Adrenal gland (tissue), 12 donors: ENCODE measurements around the gene SLC43A2. TPM values are rescaled to one million over a fixed set of nuclear protein-coding genes. Genes with fewer than 3 reads are reported as not detected.
"Not testable (repeated sequence)": the region's sequence is repeated elsewhere in the genome, so short reads cannot be mapped to it uniquely, and the experiment has no call there.

Experiments used
- DNase-seq, 7 donors: peaks; one replicate each; pipeline ENCODE4 v3.0.0-alpha.2; 2019 to 2020
- H3K27ac ChIP-seq, 5 donors: fragments of 200-600 bp; sonication (generic) in 4 of 5; 1 replicate in 3 of 5; 2 replicates in 2 of 5; pipeline versions ENCODE4 v1.5.1 to v1.8.0; 2016 to 2020; ENCODE audit warnings: mild to moderate bottlenecking in 1 of 5
- H3K27me3 ChIP-seq: fragments of 200-600 bp; 2 replicates; pipeline ENCODE4 v1.8.0; 2021
- H3K36me3 ChIP-seq, 2 donors: fragments of 200-600 bp; replicated peaks in 1 of 2; 1 replicate in 1 of 2; 2 replicates in 1 of 2; pipeline versions ENCODE4 v1.5.1 to v1.8.0; 2018 to 2022
- H3K4me1 ChIP-seq, 2 donors: fragments of 200-600 bp; replicated peaks in 1 of 2; 1 replicate in 1 of 2; 2 replicates in 1 of 2; pipeline versions ENCODE4 v1.5.1 to v1.8.0; 2018 to 2021
- H3K4me3 ChIP-seq, 4 donors: fragments of 200-600 bp; sonication (generic) in 3 of 4; one replicate each; pipeline ENCODE4 v1.5.1; 2016 to 2018
- H3K9me3 ChIP-seq, 3 donors: fragments of 200-600 bp; sonication (generic) in 1 of 3; replicated peaks in 1 of 3; 1 replicate in 2 of 3; 2 replicates in 1 of 3; pipeline versions ENCODE4 v1.5.1 to v1.8.0; 2016 to 2021
- POLR2A ChIP-seq, 2 donors: fragments of 450-650 bp; IDR thresholded peaks; one replicate each; pipeline ENCODE4 v1.6.1; 2017; ENCODE audit warnings: antibody characterized with exemption in 2 of 2, mild to moderate bottlenecking in 2 of 2, moderate library complexity in 1 of 2
- WGBS, 4 donors: extraction: QIAGEN DNeasy Blood & Tissue Kit in 2 of 4; methylation state at CpG; one replicate each; pipeline versions ENCODE4 v1.1.5 to v1.1.7; 2013 to 2017; 5-methylcytosine and 5-hydroxymethylcytosine counted together
- intact Hi-C, 2 donors: fragments of 100-400 bp; cut with DNase I; formaldehyde crosslinking; loops; one replicate each; pipeline versions ENCODE4 v1.14.1 to v1.15.0; 2022 to 2023
- polyA plus RNA-seq, 3 donors: library from polyadenylated mRNA; stranded (reverse); fragments of 200-250 nt in 2 of 3; fragments of 350-450 nt in 1 of 3; fragmentation: Illumina TruSeq in 1 of 3; extraction: RNeasy Lipid Tissue Mini Kit (QIAGEN cat#74804) in 1 of 3; gene quantifications; one replicate each; pipeline ENCODE4 v1.2.3, GENCODE V29; 2013 to 2014
- total RNA-seq, 9 donors: library from RNA; depleted of rRNA in 4 of 9; stranded (reverse); fragments of >200 nt in 4 of 9; fragments of 120-200 nt in 1 of 9; fragmentation: NEBNext Ultra II Directional in 1 of 9; extraction: Animal tissue kit (Norgen Biotek cat#: 25700) in 1 of 9; gene quantifications; one replicate each; pipeline versions ENCODE4 v1.1.0 to v1.2.4, GENCODE V29; 2013 to 2023
- TF ChIP-seq, protein P1 (sequence below), 6 experiments: fragments of 450-650 bp in 4 of 6; fragments of 200-600 bp in 2 of 6; sonication (generic) in 1 of 6; IDR thresholded peaks; 1 replicate in 5 of 6; 2 replicates in 1 of 6; pipeline versions ENCODE4 v1.5.1 to v1.8.0; 2016 to 2021; ENCODE audit warnings: antibody characterized with exemption in 6 of 6, mild to moderate bottlenecking in 2 of 6, moderate library complexity in 1 of 6
- donor health status: healthy with polysubstance abuse.
- donor health status: Bipolar disorder and iron deficiency.
- donor health status: DM: yes; HTN: yes; CAD: no.
- donor health status: DM: no; HTN: no; CAD: no.
- donor health status: DM: no; HTN: no; CAD: no.
- donor health status: DM: yes; HTN: yes; CAD: no.

The SLC43A2 gene
- total and polyA plus RNA-seq, 12 donors, result 4.8 to 32.5 (median 15.6) TPM

DNA sequence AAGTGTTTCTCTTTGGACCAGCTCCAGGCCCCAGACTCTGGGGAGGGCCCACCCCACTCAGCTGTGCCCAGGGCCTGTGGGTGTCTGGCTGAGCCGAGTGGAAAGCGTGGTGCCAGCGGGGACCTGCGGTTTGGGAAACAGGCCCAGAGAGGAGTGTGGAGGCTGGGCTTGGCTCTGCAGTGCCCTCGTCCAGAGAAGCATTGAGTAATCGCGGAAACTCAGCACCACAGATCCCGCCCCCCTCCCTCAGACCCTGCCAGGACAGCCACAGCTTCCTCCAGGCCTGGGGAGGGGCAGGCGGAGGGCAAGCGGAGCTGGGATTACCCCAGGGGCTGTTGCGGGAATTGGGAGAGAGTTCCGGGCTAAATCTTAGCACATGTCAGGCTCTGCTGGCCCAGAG is 51.5 kb downstream of the SLC43A2 start:
- Histone ChIP-seq H3K27ac (peak overlapping the region; percentile 67 to 94 (median 90)), H3K36me3 (no peaks in the 10 kb centered on the region), H3K9me3 (no peaks in the 10 kb centered on the region), H3K27me3 (no peaks in the 10 kb centered on the region), H3K4me1 (peaks cover 16 to 43% of the 10 kb centered on the region in 2 donors), H3K4me3 (no peak overlapping the region)
- DNase-seq, result peak; percentile 83 to 95 (median 94)
- peak in 1 of 2 donors; percentile 44 for TF ChIP-seq POLR2A (IDR thresholded peaks at IDR 0.05)
- TF ChIP-seq, protein P1, sequence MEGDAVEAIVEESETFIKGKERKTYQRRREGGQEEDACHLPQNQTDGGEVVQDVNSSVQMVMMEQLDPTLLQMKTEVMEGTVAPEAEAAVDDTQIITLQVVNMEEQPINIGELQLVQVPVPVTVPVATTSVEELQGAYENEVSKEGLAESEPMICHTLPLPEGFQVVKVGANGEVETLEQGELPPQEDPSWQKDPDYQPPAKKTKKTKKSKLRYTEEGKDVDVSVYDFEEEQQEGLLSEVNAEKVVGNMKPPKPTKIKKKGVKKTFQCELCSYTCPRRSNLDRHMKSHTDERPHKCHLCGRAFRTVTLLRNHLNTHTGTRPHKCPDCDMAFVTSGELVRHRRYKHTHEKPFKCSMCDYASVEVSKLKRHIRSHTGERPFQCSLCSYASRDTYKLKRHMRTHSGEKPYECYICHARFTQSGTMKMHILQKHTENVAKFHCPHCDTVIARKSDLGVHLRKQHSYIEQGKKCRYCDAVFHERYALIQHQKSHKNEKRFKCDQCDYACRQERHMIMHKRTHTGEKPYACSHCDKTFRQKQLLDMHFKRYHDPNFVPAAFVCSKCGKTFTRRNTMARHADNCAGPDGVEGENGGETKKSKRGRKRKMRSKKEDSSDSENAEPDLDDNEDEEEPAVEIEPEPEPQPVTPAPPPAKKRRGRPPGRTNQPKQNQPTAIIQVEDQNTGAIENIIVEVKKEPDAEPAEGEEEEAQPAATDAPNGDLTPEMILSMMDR (IDR thresholded peaks at IDR 0.05), result peak in 1 of 6 experiments; percentile 7
- 0 to 15% (median 7%) methylated on average over 7 to 12 of the region's 12 CpGs for WGBS, 4 donors
- intact Hi-C loops, result loop anchor here (5.0 kb wide), 2 partner anchors 50 to 70 kb away; partner anchors contain the start of genes RILP (in 1 of the 2), SCARF1 (in 1 of the 2) and SLC43A2 (in 1 of the 2)

DNA sequence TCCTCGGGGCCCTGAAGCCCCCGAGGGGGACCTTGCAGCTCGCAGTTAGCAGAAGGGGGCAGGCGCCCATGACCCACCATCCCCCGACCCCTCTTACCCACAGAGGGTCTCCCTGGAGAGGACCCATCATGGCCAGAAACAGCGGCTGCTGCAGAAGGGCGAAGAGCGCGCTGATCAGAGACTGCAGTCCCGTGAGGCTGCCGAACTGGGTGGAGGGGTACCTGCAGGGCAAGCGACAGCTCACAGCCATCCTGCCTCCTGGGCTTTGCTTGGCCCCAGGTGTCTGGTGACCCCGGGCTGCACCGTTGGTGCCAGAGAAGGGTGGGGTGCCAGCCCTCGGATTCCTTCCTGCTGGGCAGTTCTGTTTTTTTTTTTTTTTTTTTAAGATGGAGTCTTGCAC is 52.1 kb downstream of the SLC43A2 start:
- Histone ChIP-seq H3K4me1 (peaks cover 16 to 43% of the 10 kb centered on the region in 2 donors), H3K9me3 (no peaks in the 10 kb centered on the region), H3K27me3 (no peaks in the 10 kb centered on the region), H3K4me3 (no peak overlapping the region), H3K27ac (peak overlapping the region; percentile 67 to 94 (median 90)), H3K36me3 (no peaks in the 10 kb centered on the region)
- DNase-seq, result no peak
- TF ChIP-seq POLR2A (IDR thresholded peaks at IDR 0.05), result no peak
- TF ChIP-seq, protein P1 (IDR thresholded peaks at IDR 0.05), result no peak
- intact Hi-C loops, result loop anchor here (5.0 kb wide), 2 partner anchors 51 to 71 kb away; partner anchors contain the start of genes RILP (in 1 of the 2), SCARF1 (in 1 of the 2) and SLC43A2 (in 1 of the 2)
- WGBS, 4 donors, result 83 to 87% (median 86%) methylated on average over 11 to 15 of the region's 15 CpGs

DNA sequence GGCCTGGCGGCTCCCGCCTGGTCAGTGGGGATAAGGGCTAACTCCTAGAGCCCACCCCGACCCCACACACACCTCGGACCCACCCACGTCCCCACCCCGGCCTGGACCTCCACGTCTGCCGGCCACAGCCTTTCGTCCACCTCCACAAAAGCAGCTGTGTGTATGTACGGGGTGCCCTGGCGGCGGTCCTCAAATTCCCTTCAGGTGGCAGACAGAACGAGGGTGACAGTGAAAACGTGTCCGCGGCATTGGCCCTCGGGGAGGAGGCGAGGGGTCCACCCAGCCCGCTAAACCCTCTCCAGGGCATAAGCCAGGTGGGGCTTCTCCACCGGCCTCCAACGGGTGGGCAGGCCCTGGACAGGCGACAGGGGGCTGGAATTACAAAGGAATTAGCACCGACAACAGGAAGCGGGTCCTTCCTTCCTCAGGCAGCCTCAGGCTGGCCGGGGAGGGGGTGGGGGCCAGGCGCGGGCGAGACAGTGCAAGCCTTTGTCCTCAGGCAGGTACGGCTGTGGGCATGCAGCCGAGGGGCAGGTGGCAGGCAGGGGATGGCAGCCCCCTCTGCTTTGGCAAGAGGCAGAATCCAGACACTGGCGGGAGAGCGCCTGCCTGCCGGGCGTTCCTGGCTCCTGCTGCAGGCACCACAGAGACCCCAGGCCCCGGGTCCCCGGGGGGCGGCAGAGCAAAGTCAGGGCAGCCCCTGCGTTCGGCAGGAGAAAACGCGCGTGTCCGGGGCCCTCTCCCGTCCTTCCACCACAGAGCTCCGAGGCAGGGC is 53.8 kb downstream of the SLC43A2 start:
- intact Hi-C loops, result loop anchor here (2.0 to 5.0 kb wide), 3 partner anchors 52 to 72 kb away; partner anchors contain the start of genes SLC43A2 (in 2 of the 2), RILP (in 1 of the 2) and SCARF1 (in 1 of the 2)
- Histone ChIP-seq H3K9me3 (no peaks in the 10 kb centered on the region), H3K27me3 (no peaks in the 10 kb centered on the region), H3K4me3 (no peak overlapping the region), H3K4me1 (peaks cover 16 to 43% of the 10 kb centered on the region in 2 donors), H3K36me3 (no peaks in the 10 kb centered on the region), H3K27ac (peak overlapping the region in 3 of 5 donors; percentile 41 to 90 (median 79))
- 44 to 60% (median 56%) methylated on average over 20 to 45 of the region's 45 CpGs for WGBS, 4 donors
- no peak for TF ChIP-seq POLR2A (IDR thresholded peaks at IDR 0.05)
- peak in 1 of 7 donors; percentile 32 for DNase-seq

DNA sequence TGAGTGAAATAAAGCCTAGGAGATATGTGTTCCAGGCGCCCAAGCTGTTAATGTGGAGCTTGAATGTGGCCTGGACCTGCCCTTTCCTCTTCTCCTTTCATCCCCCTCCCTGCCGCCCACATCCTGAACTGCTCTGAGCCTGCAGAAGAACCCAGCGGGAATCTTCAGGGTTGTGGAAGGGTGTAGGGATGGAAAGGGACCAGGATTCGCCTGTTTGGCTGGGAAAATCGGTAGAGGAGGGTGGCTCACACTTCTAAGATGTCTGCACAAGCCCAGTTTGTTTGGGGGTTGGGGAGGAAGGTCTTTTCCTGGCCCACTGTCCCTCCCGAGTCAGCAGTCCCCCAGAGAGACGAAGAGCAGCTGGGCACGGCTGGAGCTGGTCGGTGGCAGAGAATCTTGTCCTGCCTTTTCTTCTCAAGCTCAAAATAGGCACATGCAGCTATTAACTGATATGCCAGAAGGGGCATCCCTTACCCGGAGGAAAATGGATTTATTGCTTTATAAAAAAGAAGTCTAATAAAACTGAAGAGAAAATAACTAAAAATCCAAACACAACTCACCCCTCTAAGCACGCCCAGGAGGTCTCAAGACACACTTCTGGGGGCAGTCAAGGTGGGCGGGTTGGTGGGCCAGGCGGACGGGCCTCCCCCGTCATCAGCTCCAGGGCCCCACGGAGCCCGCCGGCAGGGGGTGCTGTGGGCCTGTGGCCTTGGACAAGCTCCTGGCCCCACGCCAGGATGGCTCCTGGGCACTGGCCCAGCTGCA is 54.5 kb downstream of the SLC43A2 start:
- Histone ChIP-seq H3K36me3 (no peaks in the 10 kb centered on the region), H3K4me1 (peaks cover 16 to 43% of the 10 kb centered on the region in 2 donors), H3K27ac (peak overlapping the region in 3 of 5 donors; percentile 41 to 90 (median 79)), H3K27me3 (no peaks in the 10 kb centered on the region), H3K4me3 (no peak overlapping the region), H3K9me3 (no peaks in the 10 kb centered on the region)
- intact Hi-C loops, result loop anchor here in 1 of 2 donors (2.0 kb wide), 1 partner anchor 55 kb away; the partner anchor contains the start of gene SLC43A2
- peak; percentile 79 to 93 (median 90) for DNase-seq
- 16 to 20% (median 18%) methylated on average over 18 to 19 of the region's 19 CpGs for WGBS, 4 donors
- TF ChIP-seq, protein P1 (IDR thresholded peaks at IDR 0.05), result peak; percentile 87 to 97 (median 96)
- TF ChIP-seq POLR2A (IDR thresholded peaks at IDR 0.05), result no peak

DNA sequence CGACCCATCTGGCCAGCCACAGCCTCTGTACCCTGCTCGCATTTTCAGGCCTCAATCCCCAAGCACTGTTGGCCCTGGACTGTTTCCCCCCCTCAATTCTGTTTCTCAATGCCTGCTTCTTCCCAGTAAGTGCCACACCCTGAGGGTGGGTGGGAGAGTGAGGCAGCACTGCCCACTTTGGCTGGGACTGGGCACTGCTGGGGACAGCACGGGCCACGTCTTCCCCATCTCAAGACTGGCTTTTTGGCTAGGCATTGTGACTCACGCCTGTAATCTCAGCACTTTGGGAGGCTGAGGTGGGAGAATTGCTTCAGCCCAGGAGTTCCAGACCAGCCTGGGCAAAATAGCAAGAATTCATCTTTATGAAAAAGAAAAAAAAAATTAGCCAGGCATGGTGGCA is 56.0 kb downstream of the SLC43A2 start:
- intact Hi-C loops, DNase-seq, H3K4me3 ChIP-seq, H3K27ac ChIP-seq, H3K36me3 ChIP-seq, H3K9me3 ChIP-seq, H3K27me3 ChIP-seq: not testable (repeated sequence)
- 58 to 89% (median 68%) methylated on average over 2 to 5 of the region's 5 CpGs for WGBS, 4 donors
- H3K4me1 ChIP-seq, result peaks cover 12 to 35% of the 10 kb centered on the region in 2 donors
